ENCODE data around the gene TMEM9B.
"Not testable (repeated sequence)": the region's sequence is repeated elsewhere in the genome, so short reads cannot be mapped to it uniquely, and the experiment has no call there.

The TMEM9B gene

DNA sequence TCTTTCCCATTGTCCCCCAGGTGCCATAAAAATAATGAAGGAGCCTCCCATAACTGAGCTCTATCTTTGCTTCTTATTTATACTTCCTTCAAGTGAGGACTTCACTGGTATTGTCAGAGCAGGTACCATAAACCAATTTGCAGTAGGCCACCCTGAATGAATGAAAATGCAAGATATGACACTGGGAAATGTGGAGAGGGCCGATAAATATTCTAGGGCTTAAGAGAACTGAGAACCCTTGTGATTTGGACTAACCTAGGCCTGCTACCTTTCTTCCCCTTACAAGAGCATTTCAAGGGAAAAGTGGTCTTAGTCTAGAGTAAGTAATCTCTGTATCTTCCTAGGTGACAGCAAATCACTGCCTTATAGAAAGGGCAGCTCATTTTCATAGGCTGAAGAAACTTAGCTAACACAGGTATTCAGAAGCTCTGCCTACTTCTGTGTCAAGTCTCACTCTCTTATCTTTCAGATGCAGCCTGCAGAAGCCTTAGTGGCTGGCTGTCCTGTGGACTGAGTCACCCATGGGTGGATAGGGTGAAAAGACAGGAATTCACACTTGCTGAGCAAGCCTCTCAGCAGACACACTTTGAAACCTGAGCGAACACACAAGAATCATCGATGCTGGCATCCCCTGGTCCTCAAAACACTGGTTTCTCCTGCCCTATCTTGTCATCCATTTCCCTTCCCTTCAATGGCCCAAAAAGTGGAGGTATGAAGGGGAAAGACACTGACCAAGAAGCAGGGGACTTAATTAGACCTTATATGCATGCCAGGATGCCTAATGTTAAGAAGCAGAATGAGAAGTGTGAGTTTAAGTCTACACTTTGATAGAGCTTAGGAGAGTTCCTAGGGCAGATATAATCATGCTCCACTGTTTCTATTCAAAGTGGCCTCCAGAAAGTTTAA lies 24.3 kb upstream of the TMEM9B start:
- H3K36me3 Mint-ChIP-seq: peaks cover 2% of the 10 kb centered on the region
- no peak overlapping the region for H3K27ac Mint-ChIP-seq
- H3K27me3 Mint-ChIP-seq: peaks cover 25% of the 10 kb centered on the region
- no peaks in the 10 kb centered on the region for H3K9me3 Mint-ChIP-seq (ENCODE audit: low read depth)
- H3K4me3 Mint-ChIP-seq: no peak overlapping the region
- no peaks in the 10 kb centered on the region for H3K4me1 Mint-ChIP-seq (ENCODE audit: low read depth)

DNA sequence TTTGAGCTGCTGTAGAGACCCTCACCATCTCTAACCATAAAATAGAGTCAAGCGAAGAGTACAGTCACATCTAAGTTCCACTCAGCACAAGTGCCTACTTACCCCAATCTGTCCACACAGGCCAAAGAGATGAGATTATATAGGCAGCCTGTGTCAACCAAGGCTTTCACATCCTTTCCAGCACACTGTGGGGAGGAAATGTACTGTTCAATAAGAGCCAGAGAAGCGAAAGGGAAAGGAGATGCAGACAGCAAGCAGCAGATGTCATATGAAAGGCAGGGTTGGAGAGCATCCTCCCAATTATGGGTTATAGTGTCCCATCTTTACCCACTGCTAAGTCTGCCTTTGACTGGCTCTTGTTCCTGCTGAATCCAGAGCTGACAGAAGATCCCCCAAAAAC lies 23.2 kb upstream of the TMEM9B start:
- peaks cover 2% of the 10 kb centered on the region for H3K36me3 Mint-ChIP-seq
- H3K4me1 Mint-ChIP-seq (ENCODE audit: low read depth): no peaks in the 10 kb centered on the region
- H3K4me3 Mint-ChIP-seq: no peak overlapping the region
- H3K27me3 Mint-ChIP-seq: peaks cover 25% of the 10 kb centered on the region
- H3K9me3 Mint-ChIP-seq (ENCODE audit: low read depth): no peaks in the 10 kb centered on the region
- H3K27ac Mint-ChIP-seq: no peak overlapping the region

DNA sequence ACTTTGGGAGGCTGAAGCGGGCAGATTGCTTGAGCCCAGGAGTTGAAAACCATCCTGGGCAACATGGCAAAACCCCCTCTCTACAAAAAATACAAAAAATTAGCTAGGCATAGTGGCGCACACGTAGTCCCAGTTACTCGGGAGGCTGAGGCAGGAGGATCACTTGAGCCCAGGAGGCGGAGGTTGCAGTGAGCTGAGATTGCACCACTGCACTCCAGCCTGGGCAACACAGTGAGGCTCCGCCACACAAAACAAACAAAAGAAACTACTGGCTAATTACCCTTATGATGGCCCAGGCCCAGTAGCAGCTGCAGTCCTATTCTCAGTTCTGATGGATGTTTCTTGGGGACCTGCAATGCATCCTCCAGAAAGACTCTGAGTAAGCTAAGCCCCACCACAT lies 22.5 kb upstream of the TMEM9B start:
- H3K27me3 Mint-ChIP-seq: peaks cover 21% of the 10 kb centered on the region
- not testable (repeated sequence) for H3K4me3 Mint-ChIP-seq; H3K9me3 Mint-ChIP-seq (ENCODE audit: low read depth); H3K27ac Mint-ChIP-seq; H3K4me1 Mint-ChIP-seq (ENCODE audit: low read depth); H3K36me3 Mint-ChIP-seq

DNA sequence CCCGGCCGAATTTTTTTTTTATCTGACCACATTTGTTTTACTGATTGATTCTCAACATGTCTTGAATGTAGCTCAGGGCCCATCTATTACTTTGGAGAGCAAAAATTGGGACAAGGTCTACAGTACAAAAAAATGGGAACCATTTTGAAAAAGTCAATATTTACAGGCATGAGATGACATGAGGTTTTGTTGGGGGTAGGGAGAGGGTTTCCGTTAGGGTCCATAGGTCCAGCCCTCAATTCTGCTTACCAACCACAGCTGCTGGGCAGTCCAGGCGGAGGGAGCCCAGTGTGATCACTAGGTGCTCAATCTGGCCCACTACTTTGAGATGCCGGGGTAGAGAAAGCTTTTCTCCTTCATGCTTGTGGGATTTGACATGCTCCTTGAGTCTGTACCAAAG lies 21.2 kb upstream of the TMEM9B start:
- no peaks in the 10 kb centered on the region for H3K9me3 Mint-ChIP-seq (ENCODE audit: low read depth)
- peaks cover 2% of the 10 kb centered on the region for H3K36me3 Mint-ChIP-seq
- H3K27ac Mint-ChIP-seq: no peak overlapping the region
- H3K4me1 Mint-ChIP-seq (ENCODE audit: low read depth): no peaks in the 10 kb centered on the region
- no peak overlapping the region for H3K4me3 Mint-ChIP-seq
- peaks cover 18% of the 10 kb centered on the region for H3K27me3 Mint-ChIP-seq

DNA sequence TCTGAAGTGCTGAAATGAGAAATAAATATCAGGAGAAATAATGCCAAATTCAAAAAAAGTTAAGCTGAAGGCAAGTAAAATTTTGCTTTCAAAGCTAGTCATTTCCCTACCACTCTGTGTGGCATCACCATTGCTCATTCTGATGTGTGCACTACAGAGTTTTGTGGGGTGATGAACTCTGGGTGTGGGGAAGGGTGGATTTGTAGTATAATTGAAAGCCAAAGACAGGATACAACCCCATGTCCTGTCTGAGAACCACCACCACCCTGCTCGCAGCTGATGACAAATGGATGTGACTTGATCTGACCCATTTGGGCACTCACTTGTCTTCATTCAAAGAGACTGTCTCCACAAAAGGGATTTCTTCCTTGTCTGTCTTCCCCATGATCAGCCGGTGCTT lies 19.3 kb upstream of the TMEM9B start:
- no peaks in the 10 kb centered on the region for H3K9me3 Mint-ChIP-seq (ENCODE audit: low read depth)
- no peaks in the 10 kb centered on the region for H3K4me1 Mint-ChIP-seq (ENCODE audit: low read depth)
- H3K27me3 Mint-ChIP-seq: peaks cover 4% of the 10 kb centered on the region
- no peaks in the 10 kb centered on the region for H3K36me3 Mint-ChIP-seq
- no peak overlapping the region for H3K4me3 Mint-ChIP-seq
- no peak overlapping the region for H3K27ac Mint-ChIP-seq

DNA sequence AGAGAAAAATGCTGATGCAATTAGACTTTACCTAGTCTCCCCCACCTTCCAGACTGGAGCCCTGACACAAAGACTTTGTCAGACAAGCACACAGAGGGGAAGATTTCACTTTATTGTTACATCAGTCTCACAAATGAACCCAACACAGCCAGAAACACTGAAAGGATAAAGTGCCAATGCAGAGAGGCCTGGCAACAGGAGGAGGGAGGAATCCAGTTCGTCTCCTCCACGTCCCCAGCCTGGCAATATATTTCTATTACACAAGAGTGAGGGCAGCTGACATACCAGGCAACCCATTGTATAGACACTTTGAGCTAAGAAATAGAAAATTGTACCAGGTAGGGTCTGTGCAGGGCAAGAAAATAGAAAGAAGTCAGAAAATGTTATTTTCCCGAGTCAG lies 16.2 kb upstream of the TMEM9B start:
- Mint-ChIP-seq H3K4me1 (ENCODE audit: low read depth) (no peaks in the 10 kb centered on the region), H3K4me3 (no peak overlapping the region), H3K27me3 (no peaks in the 10 kb centered on the region), H3K9me3 (ENCODE audit: low read depth) (no peaks in the 10 kb centered on the region), H3K36me3 (no peaks in the 10 kb centered on the region), H3K27ac (no peak overlapping the region)

DNA sequence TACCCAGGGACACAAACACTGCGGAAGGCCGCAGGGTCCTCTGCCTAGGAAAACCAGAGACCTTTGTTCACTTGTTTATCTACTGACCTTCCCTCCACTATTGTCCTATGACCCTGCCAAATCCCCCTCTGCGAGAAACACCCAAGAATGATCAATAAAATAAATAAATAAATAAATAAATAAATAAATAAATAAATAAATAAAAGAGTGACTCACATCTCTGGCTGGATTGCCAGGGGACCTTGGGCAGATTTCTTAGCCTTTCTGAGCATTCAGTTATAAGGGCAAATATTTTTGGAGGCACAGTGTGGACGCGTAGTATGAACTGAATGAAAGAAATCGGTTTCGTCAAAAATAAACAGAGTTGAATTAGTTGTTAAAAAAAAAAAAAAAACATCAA lies 15.1 kb upstream of the TMEM9B start:
- not testable (repeated sequence) for H3K27me3 Mint-ChIP-seq; H3K4me3 Mint-ChIP-seq; H3K27ac Mint-ChIP-seq; H3K36me3 Mint-ChIP-seq; H3K4me1 Mint-ChIP-seq (ENCODE audit: low read depth); H3K9me3 Mint-ChIP-seq (ENCODE audit: low read depth)

DNA sequence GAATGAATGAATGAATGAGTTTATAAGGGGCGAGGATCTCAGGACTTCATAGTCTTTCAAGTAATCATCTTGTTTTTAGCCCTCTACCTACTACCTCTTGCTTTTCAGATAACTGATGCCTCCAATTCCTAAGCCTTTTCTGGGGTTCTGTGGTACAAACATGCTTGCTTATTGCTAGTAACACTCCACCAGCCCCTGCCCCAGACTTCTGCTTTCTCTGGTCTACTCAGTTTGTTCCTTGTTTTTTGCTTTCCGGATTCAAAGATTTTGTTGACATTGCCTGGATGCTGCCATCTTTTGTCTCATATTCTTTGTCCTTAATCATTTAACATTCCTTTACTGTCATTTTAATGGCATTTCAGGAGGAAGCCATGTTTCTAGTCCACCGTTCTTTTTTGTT lies 8.9 kb upstream of the TMEM9B start:
- no peak overlapping the region for H3K27ac Mint-ChIP-seq
- H3K9me3 Mint-ChIP-seq (ENCODE audit: low read depth): no peaks in the 10 kb centered on the region

DNA sequence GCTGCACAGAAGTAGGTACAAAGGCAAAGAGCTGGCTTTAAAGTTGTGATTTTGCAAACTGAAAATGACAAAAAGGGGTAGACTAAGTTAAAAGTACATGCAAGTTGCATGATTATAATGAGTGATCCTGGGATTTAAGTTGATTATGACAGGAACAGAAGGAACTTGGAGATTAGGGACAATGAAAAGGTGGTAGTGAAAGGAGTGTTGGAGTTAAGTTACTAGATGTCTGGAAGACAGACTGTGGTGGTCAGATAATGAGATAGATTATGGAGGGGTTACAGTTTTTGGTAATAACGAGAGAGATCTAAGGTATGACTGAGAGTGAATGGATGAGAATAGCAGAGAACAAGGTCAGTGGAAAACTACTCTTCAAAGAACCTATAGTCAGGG lies 7.7 kb upstream of the TMEM9B start:
- Mint-ChIP-seq H3K4me3 (no peak overlapping the region), H3K27ac (no peak overlapping the region), H3K9me3 (ENCODE audit: low read depth) (no peaks in the 10 kb centered on the region), H3K36me3 (peaks cover 3% of the 10 kb centered on the region), H3K4me1 (ENCODE audit: low read depth) (no peaks in the 10 kb centered on the region), H3K27me3 (no peaks in the 10 kb centered on the region)

More for the DNA sequence above, 8.9 kb upstream of the TMEM9B start:
- Mint-ChIP-seq H3K27me3 (no peaks in the 10 kb centered on the region), H3K4me3 (no peak overlapping the region), H3K4me1 (ENCODE audit: low read depth) (no peaks in the 10 kb centered on the region), H3K36me3 (no peaks in the 10 kb centered on the region)

DNA sequence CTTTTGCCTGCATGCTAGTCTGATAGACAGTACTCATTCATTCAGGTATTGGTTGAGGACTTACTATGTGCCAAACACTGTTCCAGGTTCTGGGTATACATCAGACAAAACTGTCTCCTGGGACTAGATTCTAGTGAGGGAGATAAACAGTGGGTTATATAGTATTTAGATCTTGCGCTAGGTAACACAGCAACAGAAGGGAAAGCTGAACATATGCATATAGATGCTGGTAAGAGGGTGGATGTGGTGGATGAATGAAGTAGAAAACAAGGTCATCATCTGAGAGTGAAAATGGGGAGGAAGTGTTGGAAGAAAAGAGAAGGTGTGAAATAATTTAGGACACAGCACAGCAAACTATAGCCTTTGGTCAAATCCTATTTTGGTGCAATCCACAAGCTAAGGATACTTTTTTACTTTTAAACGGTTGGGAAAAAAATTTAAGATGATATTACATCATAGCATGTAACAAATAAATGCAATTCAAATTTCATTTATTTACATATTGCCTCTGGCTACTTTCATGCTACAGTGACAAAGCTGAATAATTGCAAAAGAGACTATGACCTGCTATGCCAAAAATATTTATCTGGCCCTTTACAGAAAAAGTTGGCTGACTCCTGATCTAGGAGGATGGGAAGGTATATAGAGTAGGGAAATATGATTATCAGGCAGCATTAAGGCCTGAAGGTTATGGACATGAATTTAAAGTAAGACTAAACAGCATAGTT lies 7.1 kb upstream of the TMEM9B start:
- H3K27ac Mint-ChIP-seq: no peak overlapping the region
- H3K27me3 Mint-ChIP-seq: no peaks in the 10 kb centered on the region
- H3K4me3 Mint-ChIP-seq: no peak overlapping the region
- no peaks in the 10 kb centered on the region for H3K4me1 Mint-ChIP-seq (ENCODE audit: low read depth)
- peaks cover 3% of the 10 kb centered on the region for H3K36me3 Mint-ChIP-seq
- H3K9me3 Mint-ChIP-seq (ENCODE audit: low read depth): no peaks in the 10 kb centered on the region

DNA sequence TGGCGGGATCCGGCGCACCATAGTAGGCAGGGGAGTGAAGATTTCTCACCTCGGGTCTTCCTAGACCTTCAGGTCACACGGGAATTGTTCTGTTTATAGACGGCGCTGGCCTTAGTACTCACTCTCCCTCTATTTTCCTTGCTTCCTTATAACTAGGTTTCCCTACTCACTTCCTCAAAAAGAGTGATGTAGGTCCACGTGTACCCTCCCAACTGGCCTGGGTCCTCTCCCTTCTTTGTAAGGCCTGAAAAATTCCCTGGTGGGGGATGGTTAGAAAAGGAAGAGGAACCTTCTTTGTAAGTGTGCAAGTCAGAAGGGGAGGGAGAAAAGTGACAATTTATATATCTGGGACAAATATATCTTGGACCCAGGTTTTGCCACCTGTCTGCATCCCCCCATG lies 2.9 kb upstream of the TMEM9B start:
- Mint-ChIP-seq H3K9me3 (ENCODE audit: low read depth) (no peaks in the 10 kb centered on the region), H3K27me3 (no peaks in the 10 kb centered on the region), H3K4me3 (no peak overlapping the region), H3K4me1 (ENCODE audit: low read depth) (peaks cover 21% of the 10 kb centered on the region), H3K36me3 (peaks cover 3% of the 10 kb centered on the region), H3K27ac (no peak overlapping the region)

DNA sequence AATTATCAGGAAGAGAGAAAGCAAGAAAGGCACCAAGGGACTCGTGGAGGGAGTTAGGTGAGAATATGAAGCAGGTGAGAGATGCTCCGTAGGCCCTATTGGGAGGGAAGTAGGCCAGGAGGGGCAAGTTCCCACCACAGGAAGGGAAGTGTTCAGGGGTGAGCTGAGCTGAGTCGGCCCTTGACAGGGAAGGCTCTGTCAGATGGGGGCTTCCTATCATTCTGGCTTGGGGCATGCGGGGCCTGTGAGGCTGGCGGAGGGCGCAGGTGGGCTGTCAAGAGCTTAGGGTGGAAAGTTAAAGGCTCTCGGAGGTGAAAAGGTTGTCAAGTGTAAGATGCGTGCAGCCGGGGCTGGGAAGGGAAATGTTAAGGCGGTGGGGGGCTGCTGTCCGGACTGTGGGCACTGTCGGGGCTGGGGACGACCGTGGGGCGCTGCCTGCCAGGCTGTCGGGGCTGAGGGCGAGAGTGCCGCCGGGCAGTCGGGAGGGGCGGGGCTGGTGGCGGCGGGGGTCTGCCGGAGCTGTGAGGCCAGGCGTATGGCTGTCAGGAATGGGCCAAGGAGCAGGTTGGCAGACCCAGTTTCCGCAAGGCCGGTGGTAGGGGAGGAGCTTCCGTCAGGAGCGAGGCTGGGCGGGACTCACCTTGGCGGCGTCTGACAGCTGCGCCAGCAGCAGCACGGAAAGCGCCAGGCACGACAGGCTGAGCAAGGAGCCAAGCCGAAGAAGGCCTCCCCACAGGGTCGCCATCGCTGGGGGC lies 496 bp downstream of the TMEM9B start:
- H3K9me3 Mint-ChIP-seq (ENCODE audit: low read depth): no peaks in the 10 kb centered on the region
- H3K4me3 Mint-ChIP-seq: peak overlapping the region; percentile 99
- H3K4me1 Mint-ChIP-seq (ENCODE audit: low read depth): peaks cover 36% of the 10 kb centered on the region
- H3K36me3 Mint-ChIP-seq: peaks cover 3% of the 10 kb centered on the region
- peak overlapping the region; percentile 93 for H3K27ac Mint-ChIP-seq
- H3K27me3 Mint-ChIP-seq: no peaks in the 10 kb centered on the region

DNA sequence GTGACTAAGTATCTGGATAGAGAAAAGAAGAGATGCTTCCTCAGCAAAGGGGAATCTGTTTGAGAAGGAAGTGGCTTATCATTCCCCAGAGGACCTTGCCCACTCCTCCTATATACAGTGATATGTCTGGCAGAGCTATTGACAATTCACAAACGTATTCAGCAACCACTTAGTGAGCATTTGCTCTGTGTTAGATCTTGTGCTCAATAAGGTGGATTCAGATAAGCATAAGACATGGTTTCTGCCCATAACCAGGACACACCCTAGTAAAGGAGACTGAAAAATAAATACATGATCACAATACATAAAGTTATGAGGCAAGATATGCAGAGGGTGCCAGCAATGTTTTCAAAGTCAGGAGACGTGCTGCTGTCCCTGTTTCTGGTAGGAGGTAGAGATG lies 1.4 kb downstream of the TMEM9B start:
- Mint-ChIP-seq H3K27ac (peak overlapping the region; percentile 78), H3K27me3 (no peaks in the 10 kb centered on the region), H3K4me3 (peak overlapping the region; percentile 99), H3K9me3 (ENCODE audit: low read depth) (no peaks in the 10 kb centered on the region), H3K4me1 (ENCODE audit: low read depth) (peaks cover 36% of the 10 kb centered on the region), H3K36me3 (peaks cover 3% of the 10 kb centered on the region)

DNA sequence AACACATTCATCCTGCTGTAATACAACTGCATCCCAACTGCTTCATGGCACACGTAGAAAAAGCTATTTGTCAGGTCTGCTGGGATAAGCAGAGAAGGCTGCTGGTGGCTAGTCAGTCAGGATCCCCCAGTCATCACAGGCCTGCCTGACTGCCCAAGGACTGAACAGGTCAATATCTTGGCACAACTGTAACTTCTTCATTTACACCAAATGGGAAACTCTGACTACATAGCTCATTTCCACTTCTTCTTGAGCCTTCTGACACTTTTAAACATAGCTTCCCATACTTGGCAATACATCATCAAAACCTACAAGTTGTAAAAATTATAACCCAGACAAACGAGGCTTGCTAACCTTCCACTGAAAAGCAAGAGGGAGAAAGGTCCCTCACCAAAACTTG lies 2.8 kb downstream of the TMEM9B start:
- H3K36me3 Mint-ChIP-seq: no peaks in the 10 kb centered on the region
- no peak overlapping the region for H3K27ac Mint-ChIP-seq
- no peak overlapping the region for H3K4me3 Mint-ChIP-seq
- H3K4me1 Mint-ChIP-seq (ENCODE audit: low read depth): peaks cover 44% of the 10 kb centered on the region
- H3K27me3 Mint-ChIP-seq: no peaks in the 10 kb centered on the region
- H3K9me3 Mint-ChIP-seq (ENCODE audit: low read depth): no peaks in the 10 kb centered on the region

DNA sequence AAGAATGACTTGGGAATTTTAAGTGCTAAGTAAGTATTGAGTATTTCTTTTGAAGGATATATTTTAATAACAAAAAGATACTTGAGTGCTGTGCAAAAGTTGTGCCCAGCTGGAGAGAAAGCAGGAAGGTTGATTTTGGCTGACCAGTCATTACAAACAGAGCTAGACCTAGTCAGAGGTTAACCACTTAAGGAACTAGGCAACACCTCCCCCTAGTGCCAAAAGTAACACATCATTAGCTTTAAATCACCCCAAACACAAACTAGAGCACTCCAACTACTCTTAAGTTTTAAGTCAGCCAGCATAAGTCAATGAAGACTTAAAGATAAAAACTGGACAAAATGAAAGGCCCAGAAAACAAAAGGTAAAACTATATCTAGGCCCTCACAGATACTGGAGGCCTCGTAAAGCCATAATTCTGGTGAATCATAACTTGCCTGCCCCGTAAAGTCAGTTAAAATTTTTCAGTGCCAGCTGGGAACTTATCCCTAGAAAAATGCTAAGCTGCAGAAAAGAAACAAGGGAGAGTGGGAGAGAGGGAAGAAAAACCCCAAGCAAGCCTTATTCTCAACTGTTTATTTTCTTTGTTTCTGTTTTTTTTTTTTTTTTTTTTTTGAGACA lies 4.6 kb downstream of the TMEM9B start:
- peak overlapping the region; percentile 6 for H3K4me3 Mint-ChIP-seq
- no peak overlapping the region for H3K27ac Mint-ChIP-seq
- peaks cover 38% of the 10 kb centered on the region for H3K4me1 Mint-ChIP-seq (ENCODE audit: low read depth)
- H3K9me3 Mint-ChIP-seq (ENCODE audit: low read depth): no peaks in the 10 kb centered on the region
- H3K36me3 Mint-ChIP-seq: peaks cover 2% of the 10 kb centered on the region
- H3K27me3 Mint-ChIP-seq: no peaks in the 10 kb centered on the region

Data from activated naive CD8-positive, alpha-beta T cell (primary cell).